ENCODE results near the gene MAFG. TPM values are rescaled to one million over a fixed set of nuclear protein-coding genes. Genes with fewer than 3 reads are reported as not detected.
"Not testable (repeated sequence)": the region's sequence is repeated elsewhere in the genome, so short reads cannot be mapped to it uniquely, and the experiment has no call there.

MAFG gene
- total RNA-seq, 1 donor from 2014 or later, result 12.6 TPM

GRCh38 chr17:81925860-81926450, 1.6 kb downstream of the MAFG start:
- DNase-seq (ENCODE audit: low spot score), result no peak
- ATAC-seq, result no peak

DNA sequence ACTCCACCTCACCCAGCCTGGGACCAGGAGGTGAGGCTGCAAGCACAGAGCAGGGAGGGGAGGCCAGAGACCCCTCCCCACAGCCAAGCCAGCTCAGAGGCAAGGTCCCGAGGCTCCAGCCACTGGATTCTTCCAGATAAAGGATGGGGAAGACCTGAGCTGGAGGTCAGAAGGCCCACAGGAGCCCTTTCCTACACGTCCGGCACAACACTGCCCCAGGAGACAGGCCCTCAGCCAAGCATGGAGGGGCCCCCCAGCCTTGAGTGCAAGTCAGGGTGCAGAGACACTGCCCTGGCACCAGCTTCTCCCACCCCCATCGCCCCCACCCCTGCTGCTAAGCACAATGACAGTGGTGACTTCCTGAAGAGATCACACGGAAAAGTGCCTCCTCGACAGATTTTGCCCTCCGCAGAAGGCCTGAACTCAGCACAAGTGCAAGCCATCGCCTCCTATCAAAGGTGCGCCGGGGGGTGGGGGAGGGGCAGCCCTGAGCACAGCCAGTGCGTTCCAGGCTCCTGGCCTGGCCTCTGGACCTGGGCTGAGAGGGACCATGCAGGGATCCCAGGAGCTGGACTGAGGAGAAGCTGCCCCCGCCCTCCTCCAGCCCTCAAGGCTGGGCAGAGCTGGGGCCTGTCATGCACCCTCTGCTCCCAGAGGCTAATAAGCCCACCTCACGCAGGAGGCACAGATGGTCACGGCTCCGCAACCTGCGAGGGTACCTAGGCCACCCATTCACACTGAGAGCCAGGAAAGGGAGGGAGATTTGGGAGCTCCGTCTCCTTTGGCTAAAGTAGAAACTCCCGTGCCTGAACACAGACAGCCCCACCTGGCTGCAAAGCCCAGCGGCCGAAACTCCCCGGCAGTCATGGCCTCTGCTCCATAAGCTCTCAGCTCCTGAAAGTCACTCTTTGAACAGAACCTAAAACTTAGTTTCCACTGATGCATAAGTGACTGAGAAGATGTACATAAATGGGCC, 2.7 kb downstream of the MAFG start:
- DNase-seq (ENCODE audit: low spot score) (peak; percentile 82), ATAC-seq (peak; percentile 55)

GRCh38 chr17:81923302-81924260, 4.0 kb downstream of the MAFG start:
- peak; percentile 40 for ATAC-seq
- DNase-seq (ENCODE audit: low spot score), result peak; percentile 76

DNA sequence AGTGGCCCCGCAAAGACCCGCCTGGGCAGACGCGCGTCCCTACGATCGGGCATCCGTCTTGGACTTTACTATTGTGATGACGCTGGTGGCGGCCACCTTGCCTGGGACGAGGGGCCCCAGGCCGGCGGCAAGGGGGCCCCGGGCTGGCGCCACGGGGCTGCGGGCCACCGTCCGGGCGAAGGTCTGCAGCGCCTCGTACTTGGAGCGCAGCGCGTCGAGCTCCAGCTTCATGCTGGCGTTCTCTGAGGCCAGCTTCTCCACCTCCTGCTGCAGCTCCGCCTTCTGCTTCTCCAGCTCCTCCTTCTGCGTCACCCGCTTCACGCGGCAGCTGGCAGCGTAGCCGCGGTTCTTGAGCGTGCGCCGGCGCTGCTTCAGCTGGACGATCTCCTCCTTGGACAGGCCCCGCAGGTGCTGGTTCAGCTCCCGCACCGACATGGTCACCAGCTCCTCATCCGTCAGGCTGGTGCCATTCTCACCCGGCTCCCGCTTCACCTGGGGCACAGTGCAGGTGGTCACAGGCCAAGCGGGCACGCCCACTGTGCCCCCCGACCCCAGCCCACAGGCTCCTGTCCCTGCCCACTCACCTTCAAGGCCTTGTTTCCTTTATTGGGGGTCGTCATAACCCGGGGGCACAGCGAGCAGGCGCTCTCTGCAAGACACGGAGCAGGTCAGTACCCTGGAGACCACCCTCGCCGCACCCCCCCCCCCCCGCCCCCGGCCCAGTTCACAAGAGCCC, 4.8 kb downstream of the MAFG start:
- ATAC-seq (no peak), DNase-seq (ENCODE audit: low spot score) (no peak)

- no peak for DNase-seq (ENCODE audit: low spot score)
- no peak for ATAC-seq
Observed at GRCh38 chr17:81921996-81922565, 5.5 kb downstream of the MAFG start.

- DNase-seq (ENCODE audit: low spot score) (no peak), ATAC-seq (no peak)
Observed at GRCh38 chr17:81921537-81921862, 6.0 kb downstream of the MAFG start.

- DNase-seq (ENCODE audit: low spot score) (no peak), ATAC-seq (no peak)
Observed at GRCh38 chr17:81920612-81921536, 6.7 kb downstream of the MAFG start.

DNA sequence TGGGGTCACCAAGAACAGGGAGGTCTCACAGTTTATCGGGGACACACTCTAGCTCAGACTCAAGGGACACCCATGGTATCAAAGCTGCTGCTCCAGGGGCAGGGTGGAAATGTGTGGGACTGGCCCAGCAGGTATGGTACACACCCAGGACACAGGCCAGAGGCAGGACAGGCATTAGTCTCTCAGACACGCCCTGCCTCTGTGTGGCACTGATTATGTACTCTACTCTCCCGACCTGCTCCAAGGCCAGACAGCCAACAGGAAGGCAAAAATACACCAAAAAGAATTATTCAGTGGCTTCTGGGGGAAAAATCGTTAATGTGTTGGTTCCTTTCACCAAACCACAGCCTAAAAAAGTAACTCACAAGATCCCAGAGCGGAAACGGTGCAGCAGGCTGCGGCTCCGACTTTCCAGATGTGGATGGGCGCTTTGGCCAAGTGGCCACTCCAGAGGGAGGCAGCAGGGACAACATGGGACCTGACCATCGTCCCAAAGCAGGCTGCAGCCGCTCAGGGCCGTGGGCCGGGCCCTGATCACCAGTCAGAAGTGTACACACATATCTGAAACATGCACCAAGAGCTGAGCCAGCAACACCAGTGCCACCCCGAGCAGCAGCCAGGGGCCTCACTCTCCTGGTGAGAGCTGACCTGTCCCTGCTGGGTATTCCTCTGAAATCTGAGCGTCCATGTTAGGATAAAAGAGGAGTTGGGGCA, 8.5 kb downstream of the MAFG start:
- peak; percentile 12 for ATAC-seq
- DNase-seq (ENCODE audit: low spot score), result no peak

DNA sequence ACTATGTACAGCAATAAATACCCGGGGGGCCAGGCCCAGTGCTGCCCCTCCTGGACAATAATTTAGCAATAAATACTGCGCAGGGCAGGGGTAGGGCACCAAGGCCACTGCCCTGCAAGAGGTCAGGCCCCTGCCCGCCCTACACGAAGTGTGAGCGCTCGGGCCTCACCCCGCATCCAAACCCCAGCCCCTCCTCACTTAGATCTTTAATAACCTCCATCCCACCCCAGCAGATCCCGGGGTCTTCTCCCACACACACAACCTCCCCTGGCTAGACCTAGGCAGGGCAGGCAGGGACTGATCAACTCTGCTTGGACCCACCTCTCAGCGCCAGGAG, 9.2 kb downstream of the MAFG start:
- not testable (repeated sequence) for DNase-seq (ENCODE audit: low spot score)

DNA sequence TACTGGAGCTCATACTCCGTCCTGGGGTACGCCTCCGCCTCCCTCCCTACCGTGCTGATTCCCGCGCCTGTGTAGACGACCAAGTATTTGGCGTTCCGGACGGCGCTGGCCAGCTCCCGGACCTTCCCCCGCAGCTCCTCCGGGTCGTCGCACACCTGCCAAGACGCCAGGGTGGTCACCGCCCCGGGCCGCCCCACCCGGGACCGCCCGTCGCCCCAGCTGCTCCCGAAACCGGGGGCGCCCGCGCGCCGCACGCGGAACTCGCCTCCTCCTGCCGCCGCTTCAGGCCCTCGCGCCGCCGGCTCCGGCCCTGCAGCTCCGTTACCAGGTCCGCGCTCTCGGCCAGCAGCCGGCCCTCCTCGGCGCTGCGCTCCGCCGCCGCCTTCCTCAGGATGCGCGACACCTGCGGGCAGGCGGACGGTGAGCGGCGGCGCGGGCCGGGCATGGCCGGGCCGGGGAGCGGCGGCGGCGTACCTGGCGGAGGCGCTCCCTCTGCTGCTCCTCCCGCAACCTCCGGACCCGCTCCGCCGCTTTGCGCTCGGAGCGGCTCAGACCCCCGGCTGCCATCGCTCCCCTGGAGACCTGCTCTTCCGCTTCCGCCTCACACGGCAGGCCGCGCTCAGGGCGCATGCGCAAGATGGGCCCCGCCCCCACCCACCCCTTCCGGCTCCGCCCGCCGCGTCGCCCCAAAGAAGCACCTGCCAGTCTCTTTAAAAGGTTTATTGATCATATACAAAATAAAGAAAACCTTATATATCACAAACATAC, 9.8 kb downstream of the MAFG start, which contains the start of gene SIRT7:
SIRT7 (minus strand) TSS at position 612 of the 768 bp plus-strand sequence; CDS start at position 567, 45 bp downstream.
- DNase-seq (ENCODE audit: low spot score) (peak; percentile 80), ATAC-seq (peak; percentile 78)

More for the DNA sequence above, 9.2 kb downstream of the MAFG start:
- ATAC-seq, result peak; percentile 36

GRCh38 chr17:81916234-81917001, 11.1 kb downstream of the MAFG start:
- ATAC-seq (no peak), DNase-seq (ENCODE audit: low spot score) (no peak)

DNA sequence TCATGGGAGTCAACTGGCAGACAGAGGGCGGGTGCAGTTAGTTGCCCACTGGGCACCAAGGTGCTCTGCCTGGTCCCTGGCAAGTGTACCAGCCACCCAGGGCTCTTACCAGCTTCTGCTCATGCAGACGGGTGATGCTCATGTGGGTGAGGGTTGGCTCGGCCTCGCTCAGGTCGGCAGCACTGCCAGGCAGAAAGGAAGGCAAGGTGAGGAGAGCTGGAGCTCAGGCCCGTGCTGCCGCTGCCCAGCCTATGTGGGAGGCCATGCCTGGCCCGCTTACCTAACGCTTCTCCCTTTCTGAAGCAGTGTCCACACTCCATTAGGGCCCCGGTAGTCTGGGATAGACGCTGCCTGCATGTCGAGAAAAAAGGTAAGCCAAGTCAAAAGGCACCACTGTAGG, 12.2 kb downstream of the MAFG start:
- ATAC-seq, result no peak
- no peak for DNase-seq (ENCODE audit: low spot score)

DNA sequence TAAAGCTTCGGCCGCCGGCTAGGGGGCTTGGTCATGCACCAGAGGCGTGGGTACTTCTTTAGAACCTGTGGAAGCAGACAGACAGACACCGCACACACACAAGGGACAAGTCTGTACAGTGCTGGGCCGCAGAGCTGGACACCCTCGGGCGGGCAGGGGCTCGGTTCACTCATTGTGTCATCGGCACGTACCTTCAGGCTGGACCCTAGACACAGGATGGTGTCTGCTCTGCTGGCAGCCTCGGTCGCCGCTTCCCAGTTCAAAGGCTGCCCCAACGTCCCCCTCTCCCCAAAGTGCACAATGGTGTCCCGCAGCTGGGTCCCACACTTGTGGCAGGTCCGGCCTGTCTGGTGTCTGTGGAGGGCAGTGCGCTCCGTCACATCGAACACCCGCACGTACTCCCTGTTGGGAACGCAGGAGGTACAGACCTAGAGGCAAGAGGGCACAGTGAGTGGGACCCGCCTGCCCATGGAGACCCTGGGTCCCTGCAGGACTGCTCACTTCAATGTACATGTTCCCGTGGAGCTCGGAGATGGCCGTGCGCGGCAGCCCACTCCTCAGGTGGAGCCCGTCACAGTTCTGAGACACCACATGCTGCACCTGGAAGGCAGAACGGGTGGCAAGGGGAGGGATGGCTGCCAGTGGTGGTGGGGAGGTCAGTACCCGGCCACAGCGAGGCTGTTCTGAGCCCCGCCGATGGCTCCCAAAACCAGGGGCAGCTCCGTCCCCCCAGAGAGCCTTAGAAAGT, 13.3 kb downstream of the MAFG start:
- DNase-seq (ENCODE audit: low spot score) (no peak), ATAC-seq (no peak)

DNA sequence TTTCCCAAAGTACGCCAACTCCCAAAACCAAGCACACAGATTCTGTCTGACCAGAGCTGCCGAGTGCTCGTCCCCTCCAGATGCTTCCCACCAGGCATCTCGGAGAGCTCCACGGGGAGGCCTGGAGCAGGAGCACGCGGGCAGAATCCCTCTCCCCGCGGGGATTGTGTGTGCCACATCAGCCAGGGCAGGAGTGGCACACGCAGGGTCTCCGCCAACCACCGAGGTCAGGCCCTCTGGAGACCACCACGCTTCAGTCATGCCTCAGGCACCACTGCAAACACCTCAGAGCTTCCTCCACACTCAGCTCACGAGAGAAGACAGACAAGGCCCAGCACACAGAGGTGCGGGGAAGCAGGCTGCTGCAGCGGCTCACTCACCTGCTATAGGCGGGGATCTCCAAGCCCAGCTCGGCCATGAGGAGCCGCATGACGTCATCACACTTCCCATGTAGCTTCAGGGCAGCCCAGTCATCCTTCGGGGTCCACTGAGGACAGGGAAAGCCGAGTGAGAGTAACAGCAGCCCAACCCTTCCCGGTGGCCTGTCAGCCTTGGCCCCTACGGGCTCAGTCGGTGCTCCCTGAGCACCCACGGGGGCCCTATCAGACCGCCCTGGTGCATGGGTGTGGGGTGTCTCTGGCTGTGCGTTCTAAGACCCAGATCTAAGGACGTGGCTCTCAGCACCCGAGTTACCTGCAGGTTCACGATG, 14.0 kb downstream of the MAFG start:
- ATAC-seq (no peak), DNase-seq (ENCODE audit: low spot score) (no peak)
